Measurements from ENCODE around the gene TATDN2.

- TF ChIP-seq ZNF780A (CRISPR knock-in tag; IDR thresholded peaks at IDR 0.05) (no peak), PATZ1 (CRISPR knock-in tag; IDR thresholded peaks at IDR 0.05; ENCODE audit: borderline replicate concordance) (no peak), POLR3A (IDR thresholded peaks at IDR 0.05; ENCODE audit: borderline replicate concordance, extremely low read depth, insufficient read depth, insufficient read length) (no peak), RAD21 (CRISPR knock-in tag; conservative IDR thresholded peaks at IDR 0.05 in 1 of 2, IDR thresholded peaks at IDR 0.05 in 1 of 2) (no peak), BMI1 (IDR thresholded peaks at IDR 0.05; ENCODE audit: low read length) (no peak), POLR2A (conservative IDR thresholded peaks at IDR 0.05) (no peak), ATF2 (CRISPR knock-in tag; IDR thresholded peaks at IDR 0.05) (no peak), CTCF (IDR thresholded peaks at IDR 0.05 in 2 of 3, conservative IDR thresholded peaks at IDR 0.05 in 1 of 3; ENCODE audit: insufficient read depth in 2 of 3, low read depth in 1 of 3, low read length in 3 of 3) (no peak), ZNF639 (CRISPR knock-in tag; conservative IDR thresholded peaks at IDR 0.05 in 1 of 2, IDR thresholded peaks at IDR 0.05 in 1 of 2) (no peak), SMAD1 (IDR thresholded peaks at IDR 0.05; ENCODE audit: low read depth, low read length, partially characterized antibody) (no peak), HEY1 (CRISPR knock-in tag; IDR thresholded peaks at IDR 0.05; ENCODE audit: borderline replicate concordance) (no peak)
Observed at GRCh38 chr3:10268930-10269329, 20.7 kb downstream of the TATDN2 start.

All from K562 (cell line).